HG03354 (cell line): Measurements from ENCODE around the gene NHS.

Experiments used
- ATAC-seq: cut with Tn5 transposase; IDR thresholded peaks from one replicate; pipeline ENCODE4 v1.9.1; 2021; ENCODE audit warnings: mild to moderate bottlenecking; ENCODE audit not compliant: unreplicated experiment, poor library complexity, severe bottlenecking

Gene NHS

DNA sequence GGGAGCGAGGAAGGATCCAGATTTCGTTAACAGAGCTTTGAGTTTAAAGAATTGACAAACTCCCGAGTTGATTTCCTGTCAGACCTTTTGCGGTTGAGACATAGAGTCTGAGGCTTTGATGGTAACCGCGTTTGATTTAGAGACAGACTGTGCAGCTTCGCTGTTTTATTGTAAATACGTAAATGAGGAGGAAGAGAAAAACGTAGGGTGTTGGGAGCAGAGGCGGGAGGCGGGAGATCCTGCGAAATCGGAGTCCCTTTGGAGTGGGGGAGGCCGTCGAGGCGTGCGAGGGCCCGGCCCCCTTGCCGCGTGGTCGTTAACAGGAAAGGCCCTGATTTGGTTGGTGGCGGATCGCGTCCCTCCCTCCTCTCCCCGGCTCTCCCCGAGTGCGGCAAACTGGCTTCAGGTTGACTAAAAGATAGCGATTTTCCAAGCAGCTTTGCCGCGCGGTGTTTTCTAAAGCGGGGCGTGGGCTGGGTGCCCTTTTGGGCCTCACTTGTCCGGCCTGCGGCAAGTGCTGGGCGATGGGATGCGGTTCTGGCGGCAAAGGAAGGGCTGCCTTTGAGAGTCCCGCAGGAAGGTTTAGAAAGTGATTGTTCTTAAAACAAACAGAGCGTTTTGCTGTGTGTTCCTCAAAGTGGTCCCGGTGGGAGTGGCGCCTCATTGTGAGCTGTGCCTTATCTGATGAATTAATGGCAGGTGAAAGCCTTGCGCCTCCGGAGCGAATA lies 363.1 kb downstream of the NHS start:
- peak; percentile 5 for ATAC-seq

DNA sequence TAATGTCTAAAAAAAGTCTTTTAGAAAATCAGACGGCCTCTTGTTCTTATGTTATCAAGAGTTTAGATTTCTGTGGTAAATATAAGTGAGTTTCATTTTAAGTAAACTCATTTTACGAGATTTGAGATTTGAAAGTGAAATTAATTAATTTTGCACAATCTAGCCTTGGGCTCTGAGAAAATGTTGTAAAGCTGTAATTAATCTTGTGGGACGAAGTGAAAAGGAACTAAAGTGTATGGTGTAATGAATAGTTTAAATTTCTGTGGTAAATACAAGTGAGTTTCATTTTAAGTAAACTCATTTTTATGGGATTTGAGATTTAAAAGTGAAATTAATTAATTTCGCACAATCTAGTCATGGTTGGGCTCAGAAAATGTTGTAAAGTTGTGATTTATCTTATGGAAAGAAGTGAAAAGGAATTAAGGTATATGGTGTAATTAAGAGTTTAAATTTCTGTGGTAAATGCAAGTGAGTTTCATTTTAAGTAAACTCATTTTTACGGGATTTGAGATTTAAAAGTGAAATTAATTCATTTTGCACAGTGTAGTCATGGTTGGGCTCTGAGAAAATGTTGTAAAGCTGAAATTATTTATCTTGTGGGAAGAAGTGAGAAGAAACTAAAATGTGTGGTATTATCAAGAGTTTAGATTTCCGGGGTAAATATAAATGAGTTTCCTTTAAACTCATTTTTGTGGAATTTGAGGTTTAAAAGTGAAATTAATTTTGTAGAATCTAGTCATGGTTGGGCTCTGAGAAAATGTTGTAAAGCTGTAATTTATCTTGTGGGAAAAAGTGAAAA lies 363.9 kb downstream of the NHS start:
- no peak for ATAC-seq

DNA sequence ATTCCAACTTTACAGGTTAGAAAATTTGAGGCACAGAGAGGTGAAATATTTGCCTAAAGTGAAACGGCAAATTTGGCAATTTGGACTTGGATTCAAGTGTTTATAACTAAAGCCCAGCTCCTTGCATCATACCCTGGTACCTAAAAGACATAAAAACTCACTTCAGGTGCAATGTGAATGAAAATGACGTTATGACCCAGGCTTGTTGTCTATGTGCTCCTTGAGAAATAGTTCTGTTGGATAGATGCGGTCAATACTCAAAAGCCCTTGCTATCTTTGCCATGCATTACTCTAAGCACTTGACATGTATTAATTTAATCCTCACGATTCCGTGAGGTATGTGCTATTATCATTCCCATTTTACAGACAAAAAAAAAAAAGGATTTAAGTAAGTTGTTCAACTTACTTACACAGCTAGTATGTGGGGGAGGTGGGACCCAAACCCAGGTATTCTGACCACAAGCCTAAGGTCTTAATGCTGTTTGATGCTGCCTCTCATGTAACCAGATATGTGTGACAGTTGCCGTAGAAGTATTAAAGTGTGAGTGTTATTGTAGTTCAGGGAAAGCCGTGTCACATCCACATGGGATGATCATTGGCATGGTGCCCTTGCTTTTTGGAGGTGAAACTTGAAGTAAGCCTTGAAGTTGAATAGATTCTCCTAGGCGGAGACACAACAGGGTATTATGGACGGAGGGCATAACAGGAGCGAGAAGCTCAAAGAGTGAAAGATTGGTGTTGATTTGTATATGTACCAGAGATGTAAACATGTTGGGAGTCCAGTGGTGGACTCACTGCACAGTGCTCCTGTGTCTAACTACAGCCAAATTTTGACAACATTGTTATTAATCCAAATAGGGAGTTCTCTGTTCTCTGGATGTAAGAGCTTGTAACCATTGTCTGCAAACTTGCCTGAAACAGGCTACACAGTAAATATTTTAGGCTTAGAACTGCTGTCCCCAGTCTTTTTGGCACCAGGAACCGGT lies 365.4 kb downstream of the NHS start:
- no peak for ATAC-seq

DNA sequence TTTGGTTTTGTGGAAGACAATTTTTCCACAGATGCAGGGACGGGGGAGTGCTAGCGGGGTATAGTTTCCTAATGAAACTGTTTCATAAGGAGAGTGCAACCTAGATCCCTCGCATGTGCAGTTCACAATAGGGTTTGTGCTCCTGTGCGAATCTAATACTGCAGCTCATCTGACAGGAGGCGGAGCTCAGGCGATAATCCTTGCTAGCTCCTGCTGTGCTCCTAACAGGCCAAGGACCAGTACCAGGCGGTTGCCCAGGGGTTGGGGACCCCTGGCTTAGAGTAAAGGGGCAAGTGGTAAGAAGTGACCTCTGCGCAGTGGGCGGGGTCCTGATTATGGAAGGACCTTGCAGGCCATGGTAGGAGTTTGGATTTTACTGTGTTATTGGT lies 366.1 kb downstream of the NHS start:
- ATAC-seq, result no peak

DNA sequence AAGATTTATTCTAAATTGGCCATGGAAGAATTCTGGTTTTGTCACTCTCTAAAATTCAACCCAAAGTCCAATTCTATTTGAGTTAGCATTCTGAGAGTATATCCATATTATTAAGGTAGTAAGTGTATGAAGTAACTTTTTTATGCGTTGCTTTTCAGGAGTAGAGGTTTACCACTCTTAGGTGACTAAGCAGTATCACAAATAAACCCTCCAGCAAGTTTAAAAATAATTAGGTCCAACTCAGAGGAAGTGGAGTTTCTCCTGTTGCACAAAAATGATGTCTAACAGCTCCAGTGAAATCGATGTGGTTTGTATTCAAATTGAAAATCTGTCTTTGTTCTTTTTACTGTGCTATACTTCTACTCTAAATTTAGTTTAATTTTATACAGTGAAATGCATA lies 368.9 kb downstream of the NHS start:
- no peak for ATAC-seq

DNA sequence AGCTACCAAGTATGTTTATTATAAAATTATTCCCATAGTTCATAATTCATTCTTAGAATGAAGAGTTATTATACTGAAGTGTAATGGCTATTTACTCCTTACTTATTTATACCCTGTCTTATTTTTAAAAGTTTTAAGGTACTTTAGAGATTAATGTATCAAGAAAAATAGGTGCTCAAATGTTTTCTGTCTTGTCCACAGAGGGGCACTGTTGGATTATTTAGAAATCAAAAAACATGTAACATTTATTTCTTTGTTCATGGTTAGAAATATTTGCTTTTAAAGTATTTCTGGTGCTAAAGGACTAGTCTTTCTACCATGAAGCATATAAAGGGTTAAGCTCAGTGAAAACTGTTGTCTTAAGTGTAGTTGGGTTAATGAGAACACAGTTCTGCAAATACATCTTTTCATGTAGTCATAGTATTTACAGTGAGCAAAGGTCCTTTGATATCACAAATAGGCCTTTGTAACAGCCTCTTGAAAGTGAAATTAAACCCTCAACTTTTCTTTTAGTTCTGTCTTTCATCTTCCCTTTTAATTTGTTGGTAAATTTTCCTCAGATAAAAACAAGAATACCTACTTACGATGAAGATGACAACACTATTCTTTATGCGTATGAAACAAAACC lies 370.0 kb downstream of the NHS start:
- ATAC-seq, result no peak

DNA sequence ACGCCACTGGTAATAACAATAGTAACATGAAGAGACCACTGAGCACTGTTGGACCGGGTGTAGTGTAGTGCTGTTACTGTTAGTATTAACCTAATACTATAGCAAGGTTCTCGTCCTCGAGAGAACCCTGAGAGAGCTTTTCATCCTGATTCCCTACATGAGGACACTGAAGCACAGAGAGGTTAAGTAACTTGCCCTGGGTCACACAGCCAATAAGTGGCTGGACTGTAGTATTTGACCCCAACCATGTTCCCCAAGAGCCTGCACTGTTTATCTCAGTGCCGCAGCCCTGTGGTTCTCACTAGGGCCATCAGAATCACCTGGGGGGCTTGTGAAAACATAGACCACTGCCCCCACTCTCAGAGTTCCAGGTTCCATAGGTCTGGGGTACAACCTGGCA lies 372.7 kb downstream of the NHS start:
- no peak for ATAC-seq

DNA sequence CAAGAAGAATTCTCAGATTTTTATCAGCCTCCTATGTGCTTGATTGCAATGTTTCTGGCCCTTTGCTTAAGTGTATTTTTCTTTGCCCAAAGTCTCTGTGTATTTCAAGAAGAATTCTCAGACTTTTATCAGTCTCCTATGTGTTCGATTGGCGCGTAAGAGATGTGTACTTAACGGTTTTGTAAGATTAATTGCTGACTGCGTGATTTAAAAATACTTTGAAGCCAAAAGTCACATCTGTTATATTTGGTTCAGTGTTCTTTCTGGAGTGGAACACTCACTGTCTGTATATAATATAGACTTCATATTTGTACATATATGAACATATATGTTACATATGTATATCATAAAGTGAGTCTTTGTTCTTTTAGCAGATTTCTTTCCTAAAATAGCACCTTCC lies 373.7 kb downstream of the NHS start:
- no peak for ATAC-seq

DNA sequence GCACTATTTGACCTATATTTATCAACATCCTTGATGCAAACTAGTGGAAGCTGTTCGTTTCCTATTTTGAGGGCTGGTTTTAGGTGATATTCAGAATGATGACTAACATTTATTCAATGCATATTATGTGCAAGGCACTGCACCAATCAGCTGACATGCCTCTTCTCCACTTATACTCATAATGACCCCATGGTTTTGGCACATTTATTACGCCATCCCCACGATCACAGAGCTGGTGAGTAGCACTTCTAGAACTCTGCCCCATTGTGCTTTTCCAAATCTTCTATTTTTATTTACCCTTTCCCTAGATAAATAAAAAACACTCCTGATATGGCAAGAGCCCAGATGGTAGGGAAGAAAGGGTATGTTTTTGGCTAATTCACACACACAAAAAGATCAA lies 375.4 kb downstream of the NHS start:
- no peak for ATAC-seq

DNA sequence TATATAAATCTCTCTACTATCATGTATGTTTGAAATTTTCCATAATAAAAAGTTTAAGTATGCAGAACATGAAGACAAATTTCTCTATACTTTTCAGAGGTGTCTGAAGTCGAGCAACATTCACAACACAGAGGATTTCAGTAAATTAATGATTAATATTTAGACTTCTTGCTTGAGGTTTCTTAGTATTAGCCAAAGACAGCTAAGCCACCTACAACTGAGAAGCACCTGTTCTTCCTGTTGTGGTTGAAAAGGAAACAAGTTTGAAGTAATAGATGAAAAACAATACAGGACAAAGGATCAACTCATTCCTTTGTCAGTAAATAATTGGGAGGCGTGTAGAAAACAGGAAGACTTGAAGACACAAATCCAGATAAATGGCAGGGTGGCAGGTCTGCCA lies 383.4 kb downstream of the NHS start:
- peak; percentile 93 for ATAC-seq

DNA sequence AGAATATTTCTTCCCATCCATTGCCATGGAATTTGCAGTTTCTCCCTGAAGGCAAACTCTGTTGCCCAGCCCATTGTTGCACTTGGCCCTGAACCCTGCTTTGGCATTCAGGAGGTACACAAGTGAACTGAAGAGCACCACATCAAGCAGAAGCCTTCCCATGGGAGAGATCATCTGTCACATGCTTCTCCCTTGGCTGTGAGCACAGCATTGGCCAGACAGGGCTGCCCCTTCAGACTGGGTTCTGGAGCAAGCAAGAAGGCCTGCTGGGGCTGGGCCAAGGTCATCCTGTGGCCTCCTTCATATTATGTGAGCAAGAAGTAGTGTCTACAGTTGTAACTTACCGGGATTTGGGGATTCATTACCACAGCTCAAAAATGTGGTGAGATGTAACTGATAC lies 385.0 kb downstream of the NHS start:
- no peak for ATAC-seq

DNA sequence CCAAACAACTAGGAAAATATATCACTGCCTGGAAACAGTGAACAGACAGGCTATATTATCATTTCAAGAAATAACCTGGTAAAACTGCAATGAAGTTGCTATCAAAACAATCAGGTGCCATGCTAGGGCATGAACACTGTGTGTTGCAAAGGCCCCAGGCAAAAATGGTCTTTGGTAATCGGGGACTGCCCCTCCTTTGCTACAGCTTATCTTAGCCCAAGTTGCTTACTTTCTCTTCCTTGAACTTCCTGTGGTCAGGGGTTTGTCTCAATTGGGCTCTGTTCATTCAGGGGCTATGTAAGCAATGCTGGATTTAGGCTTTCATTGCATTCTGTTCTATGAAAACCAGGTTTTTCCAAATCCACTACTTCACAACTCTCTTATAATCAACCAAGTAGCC lies 392.7 kb downstream of the NHS start:
- no peak for ATAC-seq

DNA sequence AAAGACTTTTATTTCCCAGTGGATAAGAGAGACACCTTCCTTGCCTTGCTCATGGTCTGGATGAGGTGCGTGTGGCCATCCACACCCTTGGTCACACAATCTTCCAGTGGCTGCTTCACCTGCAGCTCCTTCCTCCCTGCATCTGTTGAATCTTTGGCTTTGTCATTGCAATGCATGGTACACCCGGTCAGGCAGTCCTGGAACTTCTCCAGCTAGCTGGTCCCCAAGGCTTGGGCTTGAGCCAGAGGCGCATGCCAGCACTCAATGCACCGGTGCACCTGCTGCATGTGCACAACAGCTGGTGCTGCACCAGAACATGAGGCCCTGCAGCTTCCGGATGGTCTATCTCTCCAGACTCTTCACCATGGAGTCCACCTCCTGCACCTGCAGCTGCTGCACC lies 394.0 kb downstream of the NHS start:
- ATAC-seq, result no peak

DNA sequence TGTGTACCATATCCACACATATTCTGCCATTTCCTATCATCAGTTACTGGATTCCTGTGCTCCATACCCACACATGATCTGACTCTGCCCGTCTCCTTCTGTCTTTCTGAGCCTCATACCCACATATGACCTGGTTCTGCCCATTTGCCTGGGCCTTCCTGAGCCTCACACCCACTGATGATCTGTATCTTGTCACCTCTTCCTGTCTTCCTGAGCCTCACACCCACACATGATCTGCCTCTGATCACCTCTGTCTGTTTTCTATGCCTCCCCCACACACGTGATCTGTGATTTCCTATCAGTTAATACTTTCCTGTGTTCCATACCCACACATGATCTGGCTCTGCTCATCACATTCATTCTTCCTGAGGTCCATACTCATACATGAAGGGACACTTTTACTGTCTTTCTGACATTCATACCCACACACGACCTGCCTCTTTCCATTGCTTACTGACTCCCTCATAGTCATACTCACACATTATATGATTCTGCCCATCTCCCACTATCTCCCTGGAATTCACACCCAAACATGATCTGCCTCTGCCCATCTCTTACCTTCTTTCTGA lies 394.8 kb downstream of the NHS start:
- no peak for ATAC-seq

DNA sequence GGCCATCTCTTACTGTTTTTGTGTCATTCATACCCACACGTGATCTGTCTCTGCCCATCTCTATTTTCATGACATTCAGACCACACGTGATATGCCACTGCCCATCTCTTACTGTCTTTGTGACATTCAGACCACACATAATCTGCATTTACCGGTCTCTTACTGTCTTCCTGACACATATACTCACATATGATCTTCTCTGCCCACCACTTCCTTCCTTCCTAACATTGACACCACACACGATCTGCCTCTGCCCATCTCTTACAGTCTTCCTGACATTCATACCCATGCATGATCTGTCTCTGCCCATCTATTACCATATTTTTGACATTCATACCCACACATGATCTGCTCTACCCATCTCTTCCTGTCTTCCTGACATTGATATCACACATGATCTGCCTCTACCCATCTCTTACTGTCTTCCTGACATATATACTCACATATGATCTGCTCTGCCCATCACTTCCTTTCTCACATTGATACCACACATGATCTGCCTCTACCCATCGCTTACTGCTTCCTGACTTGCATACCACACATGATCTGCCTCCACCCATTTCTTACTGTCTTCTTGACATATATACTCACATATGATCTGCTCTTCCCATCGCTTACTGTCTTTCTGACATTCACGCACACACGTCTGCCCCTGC lies 398.3 kb downstream of the NHS start:
- no peak for ATAC-seq

DNA sequence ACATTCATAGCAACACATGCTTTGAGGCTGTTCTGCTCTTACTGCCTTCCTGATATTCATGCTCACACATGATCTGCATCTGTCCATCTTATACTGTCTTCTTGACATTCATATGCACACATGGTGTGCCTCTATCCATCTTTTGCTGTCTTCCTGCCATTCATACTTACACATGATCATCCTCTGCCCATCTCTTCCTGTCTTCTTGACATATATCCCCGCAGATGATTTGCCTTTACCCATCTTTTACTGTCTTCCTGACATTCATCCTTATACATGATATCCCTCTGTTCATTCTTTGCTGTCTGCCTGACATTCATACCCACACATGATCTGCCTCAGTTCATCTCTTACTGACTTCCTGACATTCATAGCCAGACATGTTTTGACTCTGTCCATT lies 399.1 kb downstream of the NHS start:
- no peak for ATAC-seq

DNA sequence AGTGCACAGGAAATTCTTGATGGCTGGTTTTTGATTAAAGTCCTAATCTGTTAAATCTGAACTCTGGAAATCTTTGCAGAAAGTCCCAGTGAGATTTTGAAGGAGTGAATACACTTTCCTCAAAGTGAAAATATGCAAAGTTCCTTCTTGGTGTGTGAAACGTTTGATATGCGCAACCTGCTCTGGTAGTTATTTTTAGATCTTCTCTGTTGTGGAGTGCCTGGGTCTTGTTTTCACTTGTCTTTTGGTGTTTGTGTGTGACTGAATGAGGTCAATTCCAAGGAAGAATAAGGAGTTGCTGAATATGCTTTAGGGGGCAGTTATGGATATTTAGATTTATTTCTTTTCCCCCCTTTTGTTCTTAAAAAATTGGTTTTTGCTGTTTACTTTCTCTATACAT lies 404.0 kb downstream of the NHS start:
- no peak for ATAC-seq

DNA sequence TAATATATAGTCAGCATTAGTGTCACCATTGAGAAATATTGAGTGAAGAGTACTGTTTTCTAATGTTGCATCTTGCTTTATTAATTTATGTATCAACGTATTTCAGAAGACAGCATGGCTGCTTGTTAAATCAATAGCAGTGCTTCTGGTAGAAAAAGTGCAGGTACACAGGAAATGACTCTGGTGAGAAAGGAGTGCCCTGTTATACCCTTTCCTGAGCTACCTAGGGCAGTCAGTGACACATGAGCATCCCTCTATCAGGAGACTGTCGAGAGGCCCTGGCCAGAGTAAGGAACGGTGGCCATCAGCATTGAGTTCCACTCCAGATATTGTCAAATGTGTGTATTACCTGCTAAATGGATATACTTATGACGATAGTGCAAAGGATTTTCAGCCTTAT lies 404.4 kb downstream of the NHS start:
- no peak for ATAC-seq
